HG02870 (cell line): Measurements from ENCODE around the gene SEMA4D.

Experiments
- ATAC-seq: cut with Tn5 transposase; IDR thresholded peaks from one replicate; pipeline ENCODE4 v1.9.1; 2021; ENCODE audit warnings: mild to moderate bottlenecking, moderate library complexity; ENCODE audit not compliant: unreplicated experiment

Gene SEMA4D

DNA sequence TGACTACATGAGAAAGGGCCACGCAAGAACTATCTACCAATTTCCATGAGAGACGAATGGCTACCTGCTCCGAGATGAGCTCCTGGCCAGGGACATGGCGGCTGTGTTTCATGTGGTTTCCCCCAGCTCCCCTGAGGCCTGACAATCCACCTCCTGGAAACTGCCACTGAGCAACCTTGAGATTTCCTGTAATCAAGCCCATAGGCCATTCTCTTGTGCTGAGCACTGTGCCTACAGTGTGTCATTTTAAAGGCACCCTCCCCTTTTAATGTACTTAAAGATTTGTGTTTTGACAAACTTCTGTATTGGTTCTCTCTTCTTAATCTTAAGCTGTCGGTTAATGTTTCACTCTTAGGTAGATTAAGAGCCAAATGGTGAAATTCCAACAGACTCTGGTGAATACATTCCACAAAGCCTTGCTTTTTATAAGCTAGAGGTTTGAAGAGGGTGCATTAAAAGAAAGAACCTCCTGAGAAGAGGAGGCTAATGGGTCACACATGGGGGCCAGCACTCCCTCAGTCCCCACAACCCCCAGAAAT, 107.3 kb downstream of the SEMA4D start:
- ATAC-seq, result no peak

- ATAC-seq, result no peak
These were observed 107.8 kb downstream of the SEMA4D start for GRCh38 chr9:89390068-89390555.

GRCh38 chr9:89388868-89389177, 109.1 kb downstream of the SEMA4D start:
- no peak for ATAC-seq

DNA sequence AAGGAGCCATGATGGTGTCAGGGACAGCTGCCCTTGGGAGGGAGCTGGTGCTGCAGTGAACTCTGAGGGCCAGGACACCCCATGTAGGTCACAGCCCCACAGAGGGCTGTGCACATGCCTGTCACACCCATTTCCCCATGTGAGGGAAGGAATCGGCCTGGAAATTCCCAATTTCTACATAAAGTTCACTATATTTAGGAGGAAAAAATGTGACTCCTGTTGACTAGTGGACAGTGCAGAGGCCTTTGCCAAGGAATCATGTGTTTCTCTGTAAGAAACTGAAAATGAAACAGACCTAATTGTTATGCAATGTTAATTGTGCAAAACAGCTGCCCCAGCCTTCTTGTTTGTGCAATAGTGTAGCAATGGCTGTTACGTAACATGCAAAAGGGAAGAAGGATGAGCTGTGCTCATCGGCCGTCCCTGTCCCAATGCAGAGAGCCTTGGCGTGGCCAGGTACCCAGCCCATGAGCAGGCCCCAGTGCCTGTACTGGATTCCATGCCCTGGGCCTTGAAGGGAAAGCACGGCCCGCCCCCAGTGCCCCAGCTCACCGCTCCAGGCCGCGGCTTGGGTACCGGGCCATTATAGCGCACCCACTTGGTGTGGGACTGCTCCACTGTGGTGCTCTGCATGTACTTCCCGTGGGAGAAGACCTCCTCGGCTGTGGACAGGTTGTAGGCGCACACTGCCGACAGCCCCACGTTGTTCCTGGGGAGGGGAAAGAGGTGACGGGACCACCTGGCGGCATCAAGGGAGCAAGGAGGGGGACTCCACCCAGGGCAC, 109.6 kb downstream of the SEMA4D start:
- no peak for ATAC-seq

DNA sequence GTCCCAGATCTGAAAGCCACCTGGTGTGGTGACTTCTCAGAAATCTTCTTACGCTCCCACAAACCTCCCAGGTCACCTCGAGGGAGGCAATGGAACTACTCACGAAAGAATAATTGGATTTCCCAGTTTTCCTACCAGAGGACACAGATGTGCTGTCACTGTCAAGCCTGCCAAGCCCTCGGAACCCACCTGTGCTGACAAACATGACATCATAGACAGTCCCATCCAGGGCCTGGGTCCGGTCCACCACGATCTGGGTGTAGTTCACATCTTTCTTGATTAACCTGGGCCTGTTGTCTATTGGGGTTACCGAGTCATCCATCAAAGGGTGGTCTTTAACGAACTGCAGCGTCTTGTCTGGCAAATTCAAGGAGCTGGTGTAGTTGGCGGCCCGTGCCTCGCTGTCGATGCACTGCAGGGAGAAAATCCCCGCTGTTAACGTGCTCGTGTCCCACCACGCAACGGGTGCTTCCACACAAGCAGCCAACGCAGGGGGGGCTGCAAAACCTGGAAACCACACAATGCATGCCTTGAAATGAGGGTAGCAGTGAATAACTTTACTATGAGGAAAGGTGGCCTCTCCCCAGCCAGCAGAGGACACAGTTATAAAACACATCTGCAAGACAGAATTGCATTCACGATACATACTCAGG, 110.6 kb downstream of the SEMA4D start:
- ATAC-seq, result no peak

DNA sequence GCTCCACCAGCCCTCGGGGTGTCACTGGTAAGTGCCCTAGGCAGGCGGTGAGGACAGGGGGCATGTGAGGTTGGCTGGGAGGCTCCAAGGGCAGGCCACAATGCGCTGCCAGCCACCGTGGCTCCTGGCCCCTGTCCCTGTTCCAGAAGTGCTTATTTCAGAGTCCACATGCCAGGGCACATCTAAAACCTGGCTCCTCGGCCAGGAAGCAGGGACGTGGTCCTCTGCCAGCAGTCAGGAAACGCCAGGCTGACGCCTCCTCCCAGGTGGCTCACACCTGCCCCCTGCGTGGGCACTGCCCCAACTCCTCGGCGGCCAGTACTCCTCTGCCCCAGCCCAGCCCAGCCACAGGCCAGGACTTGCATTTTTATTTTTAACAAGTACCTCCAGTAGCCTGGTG, 111.1 kb downstream of the SEMA4D start:
- no peak for ATAC-seq

DNA sequence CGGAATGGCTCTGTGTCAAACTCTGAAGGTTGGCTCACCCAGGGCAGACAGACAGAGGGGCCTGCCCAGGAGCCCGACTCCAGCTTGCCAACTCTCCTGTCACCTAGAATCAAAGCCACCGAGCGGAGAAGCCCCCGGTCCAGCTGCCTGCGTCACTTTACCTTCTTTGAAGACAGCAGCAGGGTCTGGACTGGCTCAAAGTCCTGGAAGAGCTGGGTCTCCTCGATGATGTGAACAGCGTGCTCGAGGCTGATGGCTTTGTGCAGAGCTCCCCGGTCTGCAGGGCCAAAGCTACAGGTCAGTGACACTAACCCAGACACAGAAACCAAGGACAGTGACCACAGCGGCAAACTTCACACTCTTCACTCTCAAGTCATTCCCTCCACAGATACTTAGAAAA, 111.7 kb downstream of the SEMA4D start:
- ATAC-seq, result no peak

GRCh38 chr9:89384783-89385182, 113.1 kb downstream of the SEMA4D start:
- ATAC-seq, result no peak

DNA sequence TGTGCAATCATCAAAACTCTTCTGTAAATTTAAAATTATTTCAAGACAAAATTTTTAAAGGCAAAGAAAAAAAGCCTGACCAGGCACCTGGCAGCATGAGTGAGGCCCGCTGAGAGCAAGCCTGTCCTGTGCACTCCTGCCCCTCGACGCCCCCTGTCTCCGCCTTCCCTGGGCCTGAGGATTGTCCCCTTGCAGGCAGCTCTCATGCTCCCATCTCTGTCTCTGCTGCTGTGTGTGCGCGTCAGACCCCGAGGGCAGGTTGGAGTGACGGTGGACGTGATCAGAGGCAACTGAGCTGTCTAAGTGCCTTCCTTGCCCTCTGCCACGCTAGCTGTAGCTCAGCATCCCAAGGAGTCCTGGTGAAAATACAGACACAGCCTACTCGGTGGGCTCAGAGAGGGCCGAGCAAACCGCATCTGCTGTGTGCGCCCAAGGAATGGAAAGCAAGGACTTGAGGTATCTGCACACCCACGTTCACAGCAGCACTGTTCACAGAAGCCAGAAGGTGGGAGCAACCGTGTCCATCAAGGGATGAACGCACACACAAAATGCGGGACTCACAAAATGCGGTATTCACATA, 114.1 kb downstream of the SEMA4D start:
- ATAC-seq, result no peak

DNA sequence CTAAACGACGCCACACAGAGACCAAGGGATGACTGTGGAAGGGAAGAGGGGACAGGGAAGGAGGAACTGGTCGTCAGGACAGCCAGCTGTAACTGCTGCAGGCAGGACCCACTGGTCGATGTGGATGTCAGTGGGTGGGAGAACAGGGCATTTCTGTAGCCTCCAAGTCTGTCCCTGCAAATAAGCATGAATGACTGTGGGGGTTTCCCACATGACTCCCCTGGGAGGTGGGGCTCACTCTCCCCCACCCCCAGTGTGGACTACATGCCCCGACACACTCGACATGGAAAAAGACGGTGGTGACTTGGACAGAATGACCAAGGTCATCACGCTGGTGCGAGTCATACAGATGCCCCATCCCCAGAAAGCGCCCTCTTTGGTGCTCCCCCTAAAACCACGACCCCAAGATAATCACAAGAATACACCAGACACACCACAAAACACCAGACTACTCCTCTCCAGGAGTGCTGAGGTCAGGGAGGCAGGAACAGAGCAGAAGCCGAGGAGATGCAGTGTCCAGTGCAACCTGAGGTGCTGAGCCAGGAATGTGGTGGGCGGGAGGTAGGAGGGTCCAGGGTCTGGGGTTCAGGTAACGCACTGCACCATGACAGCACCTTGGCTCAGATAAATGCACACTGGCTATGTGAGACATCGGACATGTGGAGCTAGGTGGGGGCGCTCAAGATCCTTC, 114.7 kb downstream of the SEMA4D start:
- ATAC-seq, result no peak

DNA sequence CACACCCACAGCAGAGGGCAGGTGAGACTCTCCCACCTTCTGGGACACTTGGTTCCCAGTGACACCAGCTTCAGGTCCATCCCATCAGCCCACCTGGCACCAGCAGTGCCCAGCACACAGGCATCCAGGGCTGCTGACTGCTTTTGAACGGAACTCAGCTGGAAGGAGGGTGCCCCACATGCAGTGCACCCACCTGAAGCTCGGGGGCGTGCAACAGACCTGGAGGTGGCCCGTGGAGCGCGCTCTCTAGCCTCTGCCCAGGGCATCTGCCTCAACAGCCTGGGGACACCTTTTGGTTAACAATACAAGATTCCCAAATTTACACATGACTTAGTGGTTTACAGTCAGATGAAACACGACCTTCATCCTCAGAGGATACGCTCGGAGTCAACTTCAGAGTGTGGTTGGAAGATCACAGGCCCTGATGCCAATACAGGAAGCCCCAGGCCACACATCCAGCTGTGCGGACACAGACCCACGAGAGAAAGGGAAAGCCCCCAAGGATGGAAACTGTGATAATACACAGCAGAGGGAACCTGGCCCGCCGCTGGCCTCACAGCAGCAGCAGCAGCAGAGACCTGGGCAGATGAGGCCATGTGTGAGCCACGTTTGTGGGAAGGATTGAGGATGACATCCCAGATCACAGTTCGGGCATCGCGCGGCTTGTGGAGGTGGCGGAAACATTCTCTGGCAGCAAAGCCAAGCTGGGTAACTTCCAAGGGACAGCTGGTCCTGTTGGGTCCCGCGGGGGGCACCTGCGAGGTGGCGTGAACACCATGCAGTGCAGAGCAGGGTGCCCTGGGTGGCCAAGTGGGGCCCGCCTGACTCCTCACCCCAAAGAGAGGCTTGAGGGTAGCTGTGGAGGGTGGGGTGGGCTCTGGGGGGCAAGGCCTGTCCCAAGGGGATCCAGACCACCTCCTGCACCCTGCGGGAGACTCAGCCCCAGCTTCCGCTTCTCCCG, 115.6 kb downstream of the SEMA4D start:
- no peak for ATAC-seq

- no peak for ATAC-seq
These were observed 116.7 kb downstream of the SEMA4D start for GRCh38 chr9:89381308-89381609.

GRCh38 chr9:89380437-89381307, 117.2 kb downstream of the SEMA4D start:
- ATAC-seq, result no peak

DNA sequence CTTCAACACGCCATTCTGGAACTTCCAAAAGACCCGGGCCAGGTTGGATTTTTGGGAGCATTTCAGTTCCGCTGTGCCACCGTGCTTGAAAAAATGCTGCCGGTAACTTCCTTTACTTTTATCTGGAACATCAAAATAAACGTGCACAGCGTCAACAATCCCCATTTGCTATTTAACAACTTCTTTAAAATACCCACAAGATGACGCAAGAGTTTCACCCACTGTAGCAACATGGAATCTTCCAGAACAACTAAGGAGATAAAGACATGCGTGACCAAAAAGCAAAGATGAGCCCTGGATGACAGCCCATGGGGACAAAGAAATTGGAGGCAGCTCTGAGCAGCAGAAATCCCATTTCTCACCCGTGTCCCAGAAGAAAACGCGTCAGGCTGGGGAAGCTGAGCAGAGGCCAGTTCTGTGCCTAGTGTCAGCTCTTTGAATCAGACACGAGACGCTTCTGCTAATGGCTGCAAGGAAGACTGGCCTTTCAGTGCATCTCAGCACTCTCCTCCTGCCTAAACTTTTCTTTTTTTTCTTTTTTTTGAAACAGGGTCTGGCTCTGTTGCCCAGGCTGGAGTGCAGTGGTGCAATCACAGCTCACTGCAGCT, 118.3 kb downstream of the SEMA4D start:
- no peak for ATAC-seq

GRCh38 chr9:89379031-89379430, 118.9 kb downstream of the SEMA4D start:
- ATAC-seq, result no peak

GRCh38 chr9:89378541-89378940, 119.4 kb downstream of the SEMA4D start:
- ATAC-seq, result no peak

DNA sequence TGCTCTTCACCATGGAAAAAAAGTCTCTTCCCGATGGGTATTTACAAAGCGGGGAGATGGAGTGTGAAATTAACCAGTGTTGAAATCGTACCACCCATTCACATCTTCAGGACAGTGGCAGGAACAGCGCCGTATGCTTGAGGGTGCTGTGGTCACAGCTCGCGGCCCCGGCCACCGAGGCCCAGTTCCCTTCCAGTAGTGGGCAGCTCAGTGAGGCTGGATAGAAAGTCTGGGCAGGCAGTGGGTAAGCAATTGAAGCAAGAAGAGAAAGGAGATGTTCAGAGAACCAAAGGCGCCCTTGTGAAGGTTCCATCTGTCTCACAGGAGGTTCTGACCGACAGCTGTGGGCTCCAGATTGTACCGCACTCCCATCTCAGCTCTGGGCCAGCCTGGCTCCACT, 120.5 kb downstream of the SEMA4D start:
- no peak for ATAC-seq

DNA sequence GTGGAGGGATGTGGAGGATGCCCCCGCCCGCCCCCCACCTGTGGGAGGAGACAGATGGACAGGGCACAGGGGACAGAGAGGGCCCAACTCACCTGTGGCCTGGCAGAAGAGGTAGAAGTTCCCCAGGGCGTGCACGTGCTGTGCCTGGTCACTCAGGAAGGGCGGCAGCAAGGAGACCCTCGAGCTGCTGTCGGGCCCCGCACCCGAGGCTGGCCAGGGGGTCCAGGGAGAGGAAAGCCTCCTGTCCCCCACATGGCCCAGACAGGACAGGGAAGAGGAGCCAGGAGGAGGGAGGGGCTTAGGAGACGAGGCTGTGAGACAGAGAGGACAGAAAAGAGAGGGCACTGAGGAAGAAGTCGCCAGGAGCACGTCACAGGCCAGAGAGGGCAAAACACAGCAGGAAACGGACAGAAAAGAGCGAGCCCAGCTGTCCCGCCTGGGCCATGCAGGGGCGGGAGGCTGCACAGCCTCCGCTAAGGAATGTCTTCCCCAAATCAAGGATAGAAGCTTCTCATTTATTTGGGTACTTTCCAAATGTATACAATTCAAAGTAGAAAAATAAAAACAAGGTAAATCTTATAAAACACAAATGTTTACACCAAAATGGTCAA, 121.1 kb downstream of the SEMA4D start:
- no peak for ATAC-seq

- ATAC-seq, result no peak
These were observed 121.6 kb downstream of the SEMA4D start for GRCh38 chr9:89376286-89376685.
